DOHH2 (cell line): ENCODE data around the gene MFAP3L.

Experiments used
- H3F3A ChIP-seq: fragments of 200-600 bp; sonication (generic), shearing (Covaris generic); 2 replicates; pipeline ENCODE4 v1.6.0; 2016; ENCODE audit warnings: antibody characterized with exemption, mild to moderate bottlenecking; ENCODE audit not compliant: control insufficient read depth, insufficient read depth
- H3K27ac ChIP-seq: fragments of 200-600 bp; sonication (generic); 2 replicates; pipeline ENCODE4 v1.5.1; 2014; ENCODE audit warnings: low read depth, mild to moderate bottlenecking, low read length, moderate library complexity
- H3K27me3 ChIP-seq: fragments of 200-600 bp; sonication (generic); 2 replicates; pipeline ENCODE4 v1.6.1; 2014; ENCODE audit warnings: mild to moderate bottlenecking, low read length, mixed read lengths; ENCODE audit not compliant: control insufficient read depth
- H3K36me3 ChIP-seq: fragments of 200-600 bp; sonication (generic); 2 replicates; pipeline ENCODE4 v1.6.1; 2014; ENCODE audit warnings: mild to moderate bottlenecking, low read length, moderate library complexity, mixed read lengths; ENCODE audit not compliant: control insufficient read depth
- H3K4me1 ChIP-seq: fragments of 200-600 bp; sonication (generic); 2 replicates; pipeline ENCODE4 v1.6.1; 2014; ENCODE audit warnings: mild to moderate bottlenecking, low read length, mixed read lengths; ENCODE audit not compliant: control insufficient read depth
- H3K4me2 ChIP-seq: fragments of 200-600 bp; sonication (generic); 2 replicates; pipeline ENCODE4 v1.6.0; 2014; ENCODE audit warnings: mild to moderate bottlenecking, low read length, moderate library complexity
- H3K4me3 ChIP-seq: fragments of 200-600 bp; sonication (generic); 2 replicates; pipeline ENCODE4 v1.5.1; 2014; ENCODE audit warnings: mild to moderate bottlenecking, low read length, mixed read lengths
- H3K79me2 ChIP-seq: fragments of 200-600 bp; sonication (generic); 2 replicates; pipeline ENCODE4 v1.6.1; 2014; ENCODE audit warnings: mild to moderate bottlenecking, low read length, mixed read lengths; ENCODE audit not compliant: control insufficient read depth
- H3K9me2 ChIP-seq: fragments of 200-600 bp; sonication (generic); replicated peaks from 2 replicates; pipeline ENCODE4 v1.6.1; 2014; ENCODE audit warnings: mild to moderate bottlenecking, low read length, mixed read lengths; ENCODE audit not compliant: control insufficient read depth
- H3K9me3 ChIP-seq: fragments of 200-600 bp; sonication (generic); 2 replicates; pipeline ENCODE4 v1.6.1; 2014; ENCODE audit warnings: antibody characterized with exemption, low read length, mixed read lengths; ENCODE audit not compliant: control insufficient read depth, insufficient read depth
- H4K20me1 ChIP-seq: fragments of 200-600 bp; sonication (generic); 2 replicates; pipeline ENCODE4 v1.6.0; 2014; ENCODE audit warnings: low read depth, mild to moderate bottlenecking, antibody characterized with exemption, low read length, moderate library complexity; ENCODE audit not compliant: control insufficient read depth, insufficient read depth
- EZH2phosphoT487 ChIP-seq: fragments of 200-600 bp; sonication (generic); IDR thresholded peaks from 2 replicates; pipeline ENCODE4 v1.6.1; 2017; ENCODE audit warnings: borderline replicate concordance, mild to moderate bottlenecking, antibody characterized with exemption, low read length, moderate library complexity, mixed read lengths
- TF ChIP-seq, protein P1 (sequence below): fragments of 200-600 bp; sonication (generic); IDR thresholded peaks from one replicate; pipeline ENCODE4 v1.5.1; 2014; ENCODE audit warnings: antibody characterized with exemption, mild to moderate bottlenecking, low read depth, low read length; ENCODE audit not compliant: poor library complexity, severe bottlenecking

Gene MFAP3L

DNA sequence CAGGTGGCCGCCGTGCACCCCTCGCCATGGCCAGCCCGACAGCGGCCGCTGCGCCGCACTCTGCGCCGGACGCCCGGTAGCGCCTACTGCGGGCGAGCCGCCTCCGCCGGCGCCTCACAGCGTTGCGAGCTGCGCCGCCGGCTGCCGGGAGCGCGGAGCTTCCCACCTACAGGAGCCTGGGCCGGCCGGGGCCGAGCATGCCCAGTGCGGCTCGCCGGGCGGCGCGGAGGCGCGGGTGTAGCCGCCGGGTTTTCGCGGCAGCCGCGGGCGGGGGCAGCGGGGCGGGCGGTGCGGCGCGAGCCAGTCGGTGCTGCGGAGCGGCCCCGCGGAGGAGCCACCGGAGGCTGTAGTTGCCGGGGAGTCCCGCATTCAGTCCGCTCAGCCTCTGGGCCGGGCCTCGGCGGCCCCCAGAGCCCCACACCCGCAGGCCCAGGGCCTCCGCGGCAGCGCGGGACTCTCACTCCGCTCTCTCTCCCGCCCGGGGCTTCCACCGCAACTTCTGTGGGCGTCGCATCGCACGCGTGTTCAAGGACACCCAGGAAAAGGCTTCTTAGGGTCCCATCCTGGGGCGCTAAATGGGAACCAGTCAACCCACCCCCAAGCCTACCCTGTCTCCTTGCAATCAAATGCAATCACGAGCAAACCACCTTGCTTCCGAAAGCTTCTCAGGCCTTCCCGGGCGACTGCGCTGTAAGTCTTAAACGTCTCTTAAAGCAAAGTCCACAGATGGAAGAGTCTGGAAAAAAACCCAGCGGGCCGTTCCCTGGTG lies at the start of gene MFAP3L:
TSS of gene MFAP3L (minus strand) at position 143 of the 769 bp plus-strand sequence. CDS start 20,518 bp downstream, outside the sequence.
- Histone ChIP-seq H3K9me2 (no peaks in the 10 kb centered on the region), H3K9me3 (no peaks in the 10 kb centered on the region), H3K4me2 (peak within 1 kb of the TSS; percentile 55), H3K4me3 (peak within 1 kb of the TSS; percentile 61), H3K27ac (no peak within 1 kb of the TSS), H3F3A (no peaks in the 10 kb centered on the region), H3K79me2 (no peaks in the 10 kb centered on the region), H3K4me1 (no peaks in the 10 kb centered on the region), H3K27me3 (peaks cover 11% of the 10 kb centered on the region), H3K36me3 (no peaks in the 10 kb centered on the region), H4K20me1 (no peaks in the 10 kb centered on the region)
- TF ChIP-seq, protein P1, sequence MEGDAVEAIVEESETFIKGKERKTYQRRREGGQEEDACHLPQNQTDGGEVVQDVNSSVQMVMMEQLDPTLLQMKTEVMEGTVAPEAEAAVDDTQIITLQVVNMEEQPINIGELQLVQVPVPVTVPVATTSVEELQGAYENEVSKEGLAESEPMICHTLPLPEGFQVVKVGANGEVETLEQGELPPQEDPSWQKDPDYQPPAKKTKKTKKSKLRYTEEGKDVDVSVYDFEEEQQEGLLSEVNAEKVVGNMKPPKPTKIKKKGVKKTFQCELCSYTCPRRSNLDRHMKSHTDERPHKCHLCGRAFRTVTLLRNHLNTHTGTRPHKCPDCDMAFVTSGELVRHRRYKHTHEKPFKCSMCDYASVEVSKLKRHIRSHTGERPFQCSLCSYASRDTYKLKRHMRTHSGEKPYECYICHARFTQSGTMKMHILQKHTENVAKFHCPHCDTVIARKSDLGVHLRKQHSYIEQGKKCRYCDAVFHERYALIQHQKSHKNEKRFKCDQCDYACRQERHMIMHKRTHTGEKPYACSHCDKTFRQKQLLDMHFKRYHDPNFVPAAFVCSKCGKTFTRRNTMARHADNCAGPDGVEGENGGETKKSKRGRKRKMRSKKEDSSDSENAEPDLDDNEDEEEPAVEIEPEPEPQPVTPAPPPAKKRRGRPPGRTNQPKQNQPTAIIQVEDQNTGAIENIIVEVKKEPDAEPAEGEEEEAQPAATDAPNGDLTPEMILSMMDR: no peak
- no peak for TF ChIP-seq EZH2phosphoT487

GRCh38 chr4:170071196-170071595 lies 45.0 kb upstream of the MFAP3L start:
- H3K9me3 ChIP-seq: no peaks in the 10 kb centered on the region
- no peaks in the 10 kb centered on the region for H3K9me2 ChIP-seq
- H3K4me1 ChIP-seq: no peaks in the 10 kb centered on the region
- no peaks in the 10 kb centered on the region for H3K27me3 ChIP-seq
- H3K27ac ChIP-seq: no peak overlapping the region
- no peaks in the 10 kb centered on the region for H4K20me1 ChIP-seq
- TF ChIP-seq EZH2phosphoT487: no peak
- no peak overlapping the region for H3K4me2 ChIP-seq
- H3K79me2 ChIP-seq: no peaks in the 10 kb centered on the region
- H3F3A ChIP-seq: no peaks in the 10 kb centered on the region
- H3K4me3 ChIP-seq: no peak overlapping the region
- H3K36me3 ChIP-seq: no peaks in the 10 kb centered on the region

- no peaks in the 10 kb centered on the region for H3F3A ChIP-seq
- no peak overlapping the region for H3K4me3 ChIP-seq
- H3K27me3 ChIP-seq: no peaks in the 10 kb centered on the region
- no peaks in the 10 kb centered on the region for H3K36me3 ChIP-seq
- no peaks in the 10 kb centered on the region for H4K20me1 ChIP-seq
- TF ChIP-seq EZH2phosphoT487: no peak
- TF ChIP-seq, protein P1: no peak
- H3K4me2 ChIP-seq: no peak overlapping the region
- H3K27ac ChIP-seq: no peak overlapping the region
- no peaks in the 10 kb centered on the region for H3K9me2 ChIP-seq
- no peaks in the 10 kb centered on the region for H3K4me1 ChIP-seq
- H3K9me3 ChIP-seq: no peaks in the 10 kb centered on the region
- H3K79me2 ChIP-seq: no peaks in the 10 kb centered on the region
These were observed 42.4 kb upstream of the MFAP3L start for GRCh38 chr4:170068438-170069128.

GRCh38 chr4:170059421-170059820 lies 33.2 kb upstream of the MFAP3L start:
- Histone ChIP-seq H3K27me3 (no peaks in the 10 kb centered on the region), H3K27ac (no peak overlapping the region), H3F3A (no peaks in the 10 kb centered on the region), H3K9me2 (no peaks in the 10 kb centered on the region), H3K4me1 (no peaks in the 10 kb centered on the region), H4K20me1 (no peaks in the 10 kb centered on the region), H3K9me3 (no peaks in the 10 kb centered on the region), H3K36me3 (no peaks in the 10 kb centered on the region), H3K4me3 (no peak overlapping the region), H3K4me2 (no peak overlapping the region), H3K79me2 (no peaks in the 10 kb centered on the region)
- TF ChIP-seq, protein P1: no peak
- TF ChIP-seq EZH2phosphoT487: no peak
